Inferior parietal cortex (tissue), 1 donor: ENCODE results near the gene HOXC10.

Experiments
- DNase-seq: peaks from one replicate; pipeline ENCODE4 v3.0.0-alpha.2; 2016; ENCODE audit errors: extremely low spot score

The HOXC10 gene

GRCh38 chr12:53950789-53951576 lies 34.0 kb upstream of the HOXC10 start:
- no peak for DNase-seq

- DNase-seq = no peak
These were observed 33.2 kb upstream of the HOXC10 start for GRCh38 chr12:53951577-53952334.

GRCh38 chr12:53952335-53952694 lies 32.6 kb upstream of the HOXC10 start:
- no peak for DNase-seq

- DNase-seq = no peak
These were observed 31.8 kb upstream of the HOXC10 start for GRCh38 chr12:53952871-53953734.

GRCh38 chr12:53953831-53954693 lies 30.9 kb upstream of the HOXC10 start:
- DNase-seq = no peak

GRCh38 chr12:53954694-53955035 lies 30.3 kb upstream of the HOXC10 start, which contains the start of gene HOXC12:
Gene HOXC12 (plus strand): TSS chr12:53954903. CDS start chr12:53954930, 27 bp downstream.
- no peak for DNase-seq

- DNase-seq = no peak
These were observed 29.7 kb upstream of the HOXC10 start for GRCh38 chr12:53955036-53955775.

- DNase-seq = no peak
These were observed 29.1 kb upstream of the HOXC10 start for GRCh38 chr12:53955776-53956250.

- no peak for DNase-seq
These were observed 28.6 kb upstream of the HOXC10 start for GRCh38 chr12:53956251-53956887.

- DNase-seq = no peak
These were observed 27.9 kb upstream of the HOXC10 start for GRCh38 chr12:53956914-53957536.

GRCh38 chr12:53958128-53958527 lies 26.8 kb upstream of the HOXC10 start:
- no peak for DNase-seq

- no peak for DNase-seq
These were observed 25.6 kb upstream of the HOXC10 start for GRCh38 chr12:53959314-53959713.

GRCh38 chr12:53960187-53961024 lies 24.5 kb upstream of the HOXC10 start:
- no peak for DNase-seq

GRCh38 chr12:53961025-53961761 lies 23.8 kb upstream of the HOXC10 start:
- DNase-seq = no peak

- no peak for DNase-seq
These were observed 21.9 kb upstream of the HOXC10 start for GRCh38 chr12:53963005-53963404.

- DNase-seq = no peak
These were observed 21.3 kb upstream of the HOXC10 start for GRCh38 chr12:53963434-53964314.

GRCh38 chr12:53964315-53964713 lies 20.6 kb upstream of the HOXC10 start:
- no peak for DNase-seq
